OCI-LY7 (cell line): ENCODE results near the gene ARRDC5.

Source experiments
- EZH2phosphoT487 ChIP-seq: fragments of 200-600 bp; sonication (generic); IDR thresholded peaks from 2 replicates; pipeline ENCODE4 v1.6.1; 2018; ENCODE audit warnings: low read depth, borderline replicate concordance, mild to moderate bottlenecking, mixed run types, antibody characterized with exemption, low read length, moderate library complexity, mixed read lengths
- TF ChIP-seq, protein P1 (sequence below): fragments of 200-600 bp; sonication (generic); conservative IDR thresholded peaks from 2 replicates; pipeline ENCODE4 v1.5.1; 2014; ENCODE audit warnings: mild to moderate bottlenecking, antibody characterized with exemption, low read length, moderate library complexity, mixed read lengths

DNA sequence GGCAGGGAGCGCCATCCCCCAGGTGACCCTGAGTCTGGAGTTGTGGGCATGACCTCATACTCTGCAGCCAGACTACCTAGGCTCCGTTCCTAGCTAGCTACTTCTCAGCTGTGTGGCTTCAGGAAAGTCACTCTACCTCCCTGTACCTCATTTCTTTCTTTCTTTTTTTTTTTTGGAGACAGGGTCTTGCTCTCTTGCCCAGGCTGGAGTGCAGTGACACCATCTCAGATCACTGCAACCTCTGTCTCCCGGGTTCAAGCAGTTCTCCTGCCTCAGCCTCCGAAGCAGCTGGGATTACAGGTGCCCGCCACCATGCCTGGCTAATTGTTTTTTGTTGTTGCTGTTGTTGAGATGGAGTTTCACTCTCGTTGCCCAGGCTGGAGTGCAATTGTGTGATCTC, 50.2 kb downstream of the ARRDC5 start:
- TF ChIP-seq, protein P1, sequence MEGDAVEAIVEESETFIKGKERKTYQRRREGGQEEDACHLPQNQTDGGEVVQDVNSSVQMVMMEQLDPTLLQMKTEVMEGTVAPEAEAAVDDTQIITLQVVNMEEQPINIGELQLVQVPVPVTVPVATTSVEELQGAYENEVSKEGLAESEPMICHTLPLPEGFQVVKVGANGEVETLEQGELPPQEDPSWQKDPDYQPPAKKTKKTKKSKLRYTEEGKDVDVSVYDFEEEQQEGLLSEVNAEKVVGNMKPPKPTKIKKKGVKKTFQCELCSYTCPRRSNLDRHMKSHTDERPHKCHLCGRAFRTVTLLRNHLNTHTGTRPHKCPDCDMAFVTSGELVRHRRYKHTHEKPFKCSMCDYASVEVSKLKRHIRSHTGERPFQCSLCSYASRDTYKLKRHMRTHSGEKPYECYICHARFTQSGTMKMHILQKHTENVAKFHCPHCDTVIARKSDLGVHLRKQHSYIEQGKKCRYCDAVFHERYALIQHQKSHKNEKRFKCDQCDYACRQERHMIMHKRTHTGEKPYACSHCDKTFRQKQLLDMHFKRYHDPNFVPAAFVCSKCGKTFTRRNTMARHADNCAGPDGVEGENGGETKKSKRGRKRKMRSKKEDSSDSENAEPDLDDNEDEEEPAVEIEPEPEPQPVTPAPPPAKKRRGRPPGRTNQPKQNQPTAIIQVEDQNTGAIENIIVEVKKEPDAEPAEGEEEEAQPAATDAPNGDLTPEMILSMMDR, result no peak
- no peak for TF ChIP-seq EZH2phosphoT487
